Osteoblast (primary cell): Measurements from ENCODE around the gene SIX2. TPM values are rescaled to one million over a fixed set of nuclear protein-coding genes. Genes with fewer than 3 reads are reported as not detected.

ENCODE experiments used
- DNase-seq: peaks from one replicate; pipeline ENCODE4 v3.0.0; 2011; ENCODE audit warnings: low spot score, mixed read lengths; ENCODE audit not compliant: insufficient read length; ENCODE audit errors: missing footprints
- H2AFZ ChIP-seq: 2 replicates; pipeline ENCODE4 v1.6.0; 2011; ENCODE audit warnings: mild to moderate bottlenecking, low read length
- H3K27ac ChIP-seq: 2 replicates; pipeline ENCODE4 v1.5.1; 2011; ENCODE audit warnings: mild to moderate bottlenecking, low read depth, low read length, moderate library complexity
- H3K27me3 ChIP-seq: 2 replicates; pipeline ENCODE4 v1.6.0; 2012; ENCODE audit warnings: mild to moderate bottlenecking, control low read depth, inconsistent platforms, low read length, moderate library complexity; ENCODE audit not compliant: insufficient read depth
- H3K36me3 ChIP-seq: 2 replicates; pipeline ENCODE4 v1.5.1; 2011; ENCODE audit warnings: mild to moderate bottlenecking, low read length, control low read depth, moderate library complexity; ENCODE audit not compliant: insufficient read depth
- H3K4me1 ChIP-seq: 2 replicates; pipeline ENCODE4 v1.5.1; 2011; ENCODE audit warnings: mild to moderate bottlenecking, low read length, control low read depth, moderate library complexity; ENCODE audit not compliant: insufficient read depth
- H3K4me2 ChIP-seq: 2 replicates; pipeline ENCODE4 v1.6.0; 2011; ENCODE audit warnings: mild to moderate bottlenecking, low read length; ENCODE audit not compliant: insufficient read depth
- H3K4me3 ChIP-seq: fragments of 200-600 bp; sonication (generic); 3 replicates; pipeline ENCODE4 v1.5.1; 2012; ENCODE audit warnings: mild to moderate bottlenecking, low read length, inconsistent platforms; ENCODE audit not compliant: insufficient read depth
- H3K79me2 ChIP-seq: 2 replicates; pipeline ENCODE4 v1.6.0; 2012; ENCODE audit warnings: mild to moderate bottlenecking, low read length, control low read depth, inconsistent platforms; ENCODE audit not compliant: insufficient read depth
- H3K9me3 ChIP-seq: 2 replicates; pipeline ENCODE4 v1.5.1; 2011; ENCODE audit warnings: low read depth, low read length, control low read depth
- H4K20me1 ChIP-seq: 2 replicates; pipeline ENCODE4 v1.6.0; 2012; ENCODE audit warnings: mild to moderate bottlenecking, low read length, control low read depth; ENCODE audit not compliant: insufficient read depth
- total RNA-seq: library from RNA; depleted of rRNA; stranded (reverse); fragments of >200 nt; gene quantifications from 2 replicates; pipeline ENCODE4 v1.2.3, GENCODE V29; 2012
- TF ChIP-seq, protein P1 (sequence below): IDR thresholded peaks from 2 replicates; pipeline ENCODE4 v1.5.1; 2011; ENCODE audit warnings: mild to moderate bottlenecking, low read depth, low read length, moderate library complexity; ENCODE audit errors: extremely low read depth

The SIX2 gene
- total RNA-seq, 1 donor, result 14.8 TPM

- Histone ChIP-seq H3K4me3 (no peak overlapping the region), H3K79me2 (peaks cover 35% of the 10 kb centered on the region), H4K20me1 (peaks cover 15% of the 10 kb centered on the region), H3K36me3 (peaks cover 4% of the 10 kb centered on the region), H3K27me3 (no peaks in the 10 kb centered on the region), H3K4me1 (peaks cover 12% of the 10 kb centered on the region), H3K9me3 (no peaks in the 10 kb centered on the region), H2AFZ (no peak overlapping the region), H3K27ac (no peak overlapping the region), H3K4me2 (no peak overlapping the region)
- DNase-seq, result peak; percentile 70
- TF ChIP-seq, protein P1, sequence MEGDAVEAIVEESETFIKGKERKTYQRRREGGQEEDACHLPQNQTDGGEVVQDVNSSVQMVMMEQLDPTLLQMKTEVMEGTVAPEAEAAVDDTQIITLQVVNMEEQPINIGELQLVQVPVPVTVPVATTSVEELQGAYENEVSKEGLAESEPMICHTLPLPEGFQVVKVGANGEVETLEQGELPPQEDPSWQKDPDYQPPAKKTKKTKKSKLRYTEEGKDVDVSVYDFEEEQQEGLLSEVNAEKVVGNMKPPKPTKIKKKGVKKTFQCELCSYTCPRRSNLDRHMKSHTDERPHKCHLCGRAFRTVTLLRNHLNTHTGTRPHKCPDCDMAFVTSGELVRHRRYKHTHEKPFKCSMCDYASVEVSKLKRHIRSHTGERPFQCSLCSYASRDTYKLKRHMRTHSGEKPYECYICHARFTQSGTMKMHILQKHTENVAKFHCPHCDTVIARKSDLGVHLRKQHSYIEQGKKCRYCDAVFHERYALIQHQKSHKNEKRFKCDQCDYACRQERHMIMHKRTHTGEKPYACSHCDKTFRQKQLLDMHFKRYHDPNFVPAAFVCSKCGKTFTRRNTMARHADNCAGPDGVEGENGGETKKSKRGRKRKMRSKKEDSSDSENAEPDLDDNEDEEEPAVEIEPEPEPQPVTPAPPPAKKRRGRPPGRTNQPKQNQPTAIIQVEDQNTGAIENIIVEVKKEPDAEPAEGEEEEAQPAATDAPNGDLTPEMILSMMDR, result no peak
These were observed 4.6 kb downstream of the SIX2 start for GRCh38 chr2:45004562-45005191.

DNA sequence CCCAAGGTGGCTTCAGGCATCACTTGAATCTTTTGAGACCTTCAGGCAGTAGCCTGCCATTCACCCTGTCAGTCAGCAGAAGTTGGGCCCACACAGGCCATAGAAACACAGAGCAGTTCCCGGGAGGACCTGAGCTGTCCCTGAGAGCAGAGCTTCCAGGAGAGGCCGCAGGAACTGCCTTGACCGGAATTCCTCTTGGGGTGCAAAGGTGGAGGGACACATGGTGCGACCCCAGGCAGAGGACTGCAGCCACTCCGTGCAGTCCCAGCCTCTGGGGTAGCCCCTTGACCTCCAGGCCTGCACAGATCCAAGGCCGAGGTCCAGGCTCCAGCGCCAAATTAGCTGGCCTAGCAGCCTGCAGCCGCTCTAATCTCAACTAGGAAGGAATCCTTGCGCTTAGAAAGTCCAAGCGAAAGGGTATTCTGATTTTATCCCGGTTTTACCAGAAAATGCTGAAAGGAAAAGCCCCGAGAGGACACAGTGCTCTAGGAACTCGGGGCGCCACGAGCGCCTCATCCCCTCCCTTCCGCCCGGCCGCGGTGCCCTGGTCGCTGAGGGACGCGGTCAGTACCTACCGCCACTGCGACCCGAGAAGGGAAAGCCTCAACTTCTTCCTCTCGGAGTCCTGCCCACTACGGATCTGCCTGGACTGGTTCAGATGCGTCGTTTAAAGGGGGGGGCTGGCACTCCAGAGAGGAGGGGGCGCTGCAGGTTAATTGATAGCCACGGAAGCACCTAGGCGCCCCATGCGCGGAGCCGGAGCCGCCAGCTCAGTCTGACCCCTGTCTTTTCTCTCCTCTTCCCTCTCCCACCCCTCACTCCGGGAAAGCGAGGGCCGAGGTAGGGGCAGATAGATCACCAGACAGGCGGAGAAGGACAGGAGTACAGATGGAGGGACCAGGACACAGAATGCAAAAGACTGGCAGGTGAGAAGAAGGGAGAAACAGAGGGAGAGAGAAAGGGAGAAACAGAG, 5.4 kb downstream of the SIX2 start:
- H3K4me2 ChIP-seq, result no peak overlapping the region
- H3K27ac ChIP-seq, result no peak overlapping the region
- H3K9me3 ChIP-seq, result no peaks in the 10 kb centered on the region
- H3K27me3 ChIP-seq, result peaks cover 3% of the 10 kb centered on the region
- H4K20me1 ChIP-seq, result peaks cover 15% of the 10 kb centered on the region
- peaks cover 4% of the 10 kb centered on the region for H3K36me3 ChIP-seq
- H2AFZ ChIP-seq, result no peak overlapping the region
- TF ChIP-seq, protein P1, result no peak
- peak; percentile 83 for DNase-seq
- H3K4me3 ChIP-seq, result no peak overlapping the region
- peaks cover 35% of the 10 kb centered on the region for H3K79me2 ChIP-seq
- H3K4me1 ChIP-seq, result peaks cover 12% of the 10 kb centered on the region

DNA sequence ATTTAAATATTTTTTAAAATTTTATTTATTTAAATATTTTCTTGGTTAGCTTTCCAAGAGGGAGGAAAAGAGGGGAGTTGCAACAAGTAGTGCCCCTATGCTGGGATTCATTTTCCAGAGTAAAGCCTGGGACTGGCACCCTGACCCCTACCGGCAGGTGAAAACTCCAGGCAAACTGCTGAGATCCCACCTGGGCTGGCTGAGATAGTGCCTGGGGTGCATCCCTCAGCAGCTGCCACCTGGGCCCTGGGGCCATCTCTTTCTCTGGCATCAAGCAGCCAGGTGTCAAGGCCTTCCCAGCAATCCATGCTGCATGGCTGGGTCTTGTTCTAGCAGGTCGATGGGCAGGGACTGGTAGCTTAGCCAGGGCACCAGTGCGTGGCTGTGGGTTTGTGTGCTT, 6.6 kb downstream of the SIX2 start:
- Histone ChIP-seq H3K4me1 (peaks cover 9% of the 10 kb centered on the region), H3K4me2 (no peak overlapping the region), H2AFZ (no peak overlapping the region), H3K27ac (no peak overlapping the region), H3K36me3 (peaks cover 4% of the 10 kb centered on the region), H3K27me3 (peaks cover 8% of the 10 kb centered on the region), H3K4me3 (no peak overlapping the region), H3K9me3 (no peaks in the 10 kb centered on the region), H3K79me2 (peaks cover 23% of the 10 kb centered on the region), H4K20me1 (peaks cover 15% of the 10 kb centered on the region)
- peak; percentile 52 for DNase-seq
- TF ChIP-seq, protein P1, result no peak

GRCh38 chr2:45001869-45002385, 7.3 kb downstream of the SIX2 start:
- Histone ChIP-seq H3K9me3 (no peaks in the 10 kb centered on the region), H3K4me2 (peak overlapping the region; percentile 73), H3K4me1 (peaks cover 2% of the 10 kb centered on the region), H4K20me1 (peaks cover 9% of the 10 kb centered on the region), H3K27me3 (peaks cover 8% of the 10 kb centered on the region), H2AFZ (no peak overlapping the region), H3K79me2 (peaks cover 15% of the 10 kb centered on the region), H3K27ac (no peak overlapping the region), H3K4me3 (no peak overlapping the region), H3K36me3 (peaks cover 4% of the 10 kb centered on the region)
- TF ChIP-seq, protein P1, result no peak
- DNase-seq, result peak; percentile 62
